ENCODE results near the gene GSTA5.

DNA sequence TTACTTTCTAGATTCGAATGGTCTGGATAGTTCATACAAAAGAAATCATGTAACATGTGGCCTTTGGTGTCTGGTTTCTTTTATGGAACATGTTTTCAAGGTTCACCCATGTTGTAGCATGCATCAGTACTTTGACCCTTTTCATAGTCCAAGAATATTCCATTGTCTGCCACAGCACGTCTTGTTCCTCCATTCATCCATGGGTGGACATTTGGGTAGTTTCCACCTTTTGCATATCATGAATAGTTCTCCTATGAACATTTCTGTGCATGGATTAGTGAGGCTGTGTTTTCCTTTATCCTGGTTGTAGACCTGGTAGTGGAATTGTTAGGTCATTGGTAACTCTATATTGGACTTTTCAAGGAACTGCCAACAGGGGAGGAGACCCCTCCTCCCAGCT is 37.2 kb upstream of the GSTA5 start:
- TF ChIP-seq, protein P1, sequence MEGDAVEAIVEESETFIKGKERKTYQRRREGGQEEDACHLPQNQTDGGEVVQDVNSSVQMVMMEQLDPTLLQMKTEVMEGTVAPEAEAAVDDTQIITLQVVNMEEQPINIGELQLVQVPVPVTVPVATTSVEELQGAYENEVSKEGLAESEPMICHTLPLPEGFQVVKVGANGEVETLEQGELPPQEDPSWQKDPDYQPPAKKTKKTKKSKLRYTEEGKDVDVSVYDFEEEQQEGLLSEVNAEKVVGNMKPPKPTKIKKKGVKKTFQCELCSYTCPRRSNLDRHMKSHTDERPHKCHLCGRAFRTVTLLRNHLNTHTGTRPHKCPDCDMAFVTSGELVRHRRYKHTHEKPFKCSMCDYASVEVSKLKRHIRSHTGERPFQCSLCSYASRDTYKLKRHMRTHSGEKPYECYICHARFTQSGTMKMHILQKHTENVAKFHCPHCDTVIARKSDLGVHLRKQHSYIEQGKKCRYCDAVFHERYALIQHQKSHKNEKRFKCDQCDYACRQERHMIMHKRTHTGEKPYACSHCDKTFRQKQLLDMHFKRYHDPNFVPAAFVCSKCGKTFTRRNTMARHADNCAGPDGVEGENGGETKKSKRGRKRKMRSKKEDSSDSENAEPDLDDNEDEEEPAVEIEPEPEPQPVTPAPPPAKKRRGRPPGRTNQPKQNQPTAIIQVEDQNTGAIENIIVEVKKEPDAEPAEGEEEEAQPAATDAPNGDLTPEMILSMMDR (IDR thresholded peaks at IDR 0.05): no peak
- TF ChIP-seq MYC (IDR thresholded peaks at IDR 0.05; ENCODE audit: borderline replicate concordance, low read length) (no peak), CHD4 (IDR thresholded peaks at IDR 0.05; ENCODE audit: borderline replicate concordance) (no peak), FOSL2 (IDR thresholded peaks at IDR 0.05) (no peak), FOSL2 (CRISPR knock-in tag; IDR thresholded peaks at IDR 0.05) (no peak), POLR2A (IDR thresholded peaks at IDR 0.05; ENCODE audit: low read length) (no peak), RCOR1 (IDR thresholded peaks at IDR 0.05; ENCODE audit: low read depth, low read length) (no peak), MAZ (IDR thresholded peaks at IDR 0.05; ENCODE audit: borderline replicate concordance, low read depth, low read length) (no peak), CHD2 (IDR thresholded peaks at IDR 0.05; ENCODE audit: low read length, partially characterized antibody) (no peak), NR3C1 (IDR thresholded peaks at IDR 0.05) (no peak), MAFK (IDR thresholded peaks at IDR 0.05; ENCODE audit: partially characterized antibody) (no peak), CEBPB (IDR thresholded peaks at IDR 0.05) (no peak), SMC3 (IDR thresholded peaks at IDR 0.05) (no peak)
